Heart left ventricle (tissue), 13 donors: Measurements from ENCODE around the gene PAMR1.

Source experiments
- CTCF ChIP-seq, 12 donors: fragments of 200-600 bp; sonication (generic) in 4 of 12; IDR thresholded peaks; one replicate each; pipeline versions ENCODE4 v1.5.0 to v1.8.0; 2018 to 2022; ENCODE audit warnings: antibody characterized with exemption in 12 of 12, mild to moderate bottlenecking in 5 of 12
- POLR2A ChIP-seq, 2 donors: fragments of 450-650 bp; IDR thresholded peaks; one replicate each; pipeline ENCODE4 v1.6.1; 2017; ENCODE audit warnings: antibody characterized with exemption in 2 of 2, mild to moderate bottlenecking in 2 of 2, moderate library complexity in 2 of 2
- donor health status: ischemic (EF 13 %, LVEDD 7.1; RV severe dilation, severe dysfunction).
- donor health status: DM: no; HTN: yes; CAD: no.
- donor health status: DM: no; HTN: no; CAD: no.
- donor health status: ischemic (EF 25% LVEDD 6.9; RV normal size, moderate dysfunction).
- donor health status: ischemic (EF 25% LVEDD 5.7; RV mildly dilated, moderate dysfunction).
- donor health status: ischemic (EF 35%, LVEDD 5.7; RV mildly dilated, moderate dysfunction).
- donor health status: nonischemic (EF 11% LVEDD 7.7; RV severe dilation, severe dysfunction).
- donor health status: DM: yes; HTN: yes; CAD: no.
- donor health status: PGD.
- donor health status: ischemic (EF 29% LVEDD 5.4; RV normal size, mild dysfunction).
- donor health status: nonischemic (EF 23%, LVEDD 6.1; RV moderate dilation, normal function).

- TF ChIP-seq CTCF (IDR thresholded peaks at IDR 0.05) (no peak), POLR2A (IDR thresholded peaks at IDR 0.05) (no peak)
Observed at GRCh38 chr11:35458846-35459245, 66.6 kb downstream of the PAMR1 start.
